HG03575 (cell line): Measurements from ENCODE around the gene ARHGEF19.
"Not testable (repeated sequence)": the region's sequence is repeated elsewhere in the genome, so short reads cannot be mapped to it uniquely, and the experiment has no call there.

Experiments
- ATAC-seq: cut with Tn5 transposase; IDR thresholded peaks from one replicate; pipeline ENCODE4 v1.9.1; 2021; ENCODE audit not compliant: unreplicated experiment, insufficient number of reproducible peaks, low FRiP score; ENCODE audit errors: extremely low read depth

The ARHGEF19 gene

DNA sequence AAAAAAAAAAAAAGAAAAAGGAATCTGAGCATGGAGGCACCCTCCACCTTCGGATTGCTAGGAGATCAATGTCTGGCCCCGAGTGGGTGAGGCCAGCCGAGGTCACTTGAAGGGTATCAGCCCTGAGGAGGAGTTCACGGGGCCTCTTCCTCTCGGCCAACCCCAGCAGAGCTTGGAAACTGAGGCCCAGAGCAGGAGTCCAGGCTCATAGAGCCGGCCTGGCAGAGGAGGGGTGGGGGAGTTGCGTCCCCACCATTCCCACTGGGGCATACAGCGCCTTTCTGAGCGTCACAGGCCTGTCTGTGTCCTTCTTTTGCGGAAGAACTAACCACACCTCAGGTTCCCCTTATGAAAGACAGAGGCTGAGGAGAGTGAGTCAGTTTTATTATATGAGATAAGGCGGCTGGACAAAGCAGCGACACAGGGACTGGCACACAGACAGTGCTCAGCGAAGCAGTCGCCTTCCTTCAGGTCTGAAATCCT, 39.4 kb downstream of the ARHGEF19 start:
- ATAC-seq, result no peak

DNA sequence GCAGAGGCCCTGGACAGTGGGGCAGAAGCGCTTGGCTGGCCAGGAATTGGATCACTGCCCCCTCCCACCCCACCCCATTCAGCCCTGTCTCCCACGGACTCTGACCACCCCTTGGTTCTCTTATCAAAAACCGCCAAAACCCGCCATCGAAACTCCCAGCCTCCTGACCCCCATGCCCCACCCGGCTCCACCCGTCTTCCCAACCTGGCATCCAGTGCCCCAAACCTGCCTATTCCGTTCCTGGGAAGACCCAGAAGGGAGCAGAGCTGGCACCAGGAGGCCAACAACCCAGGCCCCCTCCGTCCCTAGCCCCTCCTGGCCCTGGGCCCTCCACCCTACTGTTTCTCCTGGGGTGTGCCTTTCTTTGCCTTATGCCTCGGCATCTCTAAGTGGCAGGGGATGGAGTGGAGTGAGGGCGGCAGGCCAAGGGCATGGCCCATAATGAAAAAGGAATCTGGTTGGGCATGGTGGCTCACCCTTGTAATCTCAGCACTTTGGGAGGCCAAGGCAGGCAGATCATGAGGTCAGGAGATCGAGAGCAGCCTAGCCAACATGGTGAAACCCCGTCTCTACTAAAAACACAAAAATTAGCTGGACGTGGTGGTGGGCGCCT, 40.1 kb downstream of the ARHGEF19 start:
- no peak for ATAC-seq

DNA sequence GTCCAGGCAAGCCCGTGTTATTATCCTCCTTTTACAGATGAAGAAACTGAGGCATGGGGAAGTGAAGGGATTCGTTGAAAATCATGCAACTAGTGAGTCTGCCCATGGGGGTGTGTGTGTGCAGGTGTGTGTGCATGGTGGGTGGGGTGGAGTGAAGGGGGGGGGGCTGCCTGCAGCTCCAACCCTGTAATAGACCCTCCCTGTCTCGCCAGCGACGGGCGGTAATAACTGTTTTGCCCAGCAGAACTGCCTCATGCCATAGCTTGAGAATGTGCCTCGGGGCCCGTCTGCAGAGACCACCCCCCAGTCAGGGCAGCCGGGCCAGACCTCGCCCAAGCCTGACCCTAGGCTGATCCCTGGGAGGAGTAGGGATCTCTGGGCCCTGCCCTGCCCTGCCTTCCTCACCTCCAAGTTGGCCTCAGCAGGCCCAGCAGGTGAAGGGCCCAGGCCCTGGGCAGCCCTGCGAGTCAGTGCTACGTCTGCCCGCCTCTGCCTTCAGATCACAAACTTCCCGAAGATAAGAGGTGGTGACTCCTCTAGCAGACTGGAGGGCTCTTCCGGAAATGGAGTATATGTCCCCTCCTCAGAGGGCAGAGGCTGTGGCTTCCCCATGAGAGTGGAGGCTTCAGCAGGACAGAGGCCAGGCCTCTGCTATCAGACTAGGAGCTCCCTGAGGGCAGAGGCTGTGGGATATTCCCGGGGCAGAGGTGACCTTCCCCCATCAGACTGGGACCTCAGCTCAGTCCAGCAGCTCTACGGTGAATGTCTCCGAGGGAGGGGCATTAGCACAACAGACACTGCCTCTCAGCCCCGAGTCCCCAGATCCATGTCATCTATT, 40.9 kb downstream of the ARHGEF19 start:
- no peak for ATAC-seq

DNA sequence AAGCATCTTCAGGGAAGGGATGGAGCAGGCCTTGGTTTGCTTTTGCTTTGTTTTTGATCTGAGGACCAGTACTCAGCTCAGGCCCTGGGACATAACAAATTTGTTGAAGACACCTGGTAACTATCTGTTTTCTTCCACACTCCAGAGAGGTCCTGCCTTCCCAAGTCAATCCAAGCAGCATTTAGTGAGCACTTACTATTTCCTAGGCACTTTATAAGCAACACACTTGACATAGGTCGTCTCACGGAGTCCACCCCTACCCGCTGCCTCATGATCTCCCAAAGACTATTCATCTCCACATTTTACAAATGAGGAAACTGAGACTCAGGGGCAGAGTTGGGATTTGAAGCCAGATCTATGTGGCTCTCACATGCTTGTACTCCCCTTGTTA, 42.2 kb downstream of the ARHGEF19 start:
- ATAC-seq, result no peak

DNA sequence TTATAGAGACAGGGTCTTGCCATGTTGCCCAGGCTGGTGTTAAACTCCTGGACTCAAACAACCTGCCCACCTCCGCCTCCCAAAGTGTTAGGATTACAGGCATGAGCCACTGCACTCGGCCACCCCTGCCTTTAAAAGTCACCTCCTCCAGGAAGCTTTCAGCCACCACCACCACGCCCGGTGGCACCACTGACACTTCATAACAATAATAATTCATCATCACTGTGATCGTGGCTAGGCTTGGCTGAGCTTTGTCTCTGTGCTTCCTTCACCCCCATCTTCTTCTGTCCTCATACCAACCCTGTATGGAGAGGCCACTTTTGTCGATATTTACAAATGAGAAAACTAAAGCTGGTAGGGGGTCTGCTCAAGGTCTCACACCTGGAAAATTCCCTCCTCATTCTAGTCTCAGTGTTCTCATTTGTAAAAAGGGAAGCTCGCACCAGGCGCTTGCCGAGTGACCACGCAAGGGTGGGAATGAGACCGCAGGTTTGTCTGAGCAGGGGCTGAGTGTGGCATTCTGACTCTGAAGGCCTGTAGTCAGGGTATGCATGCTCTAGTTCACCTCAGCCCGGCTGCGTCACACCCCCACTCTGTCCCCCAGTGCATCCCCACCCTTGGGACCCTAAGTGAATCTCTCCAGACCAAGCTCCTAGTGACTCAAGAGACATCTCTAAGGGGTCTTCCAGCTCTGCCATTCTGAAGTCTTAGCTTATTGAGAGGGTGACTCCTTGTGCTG, 43.7 kb downstream of the ARHGEF19 start:
- ATAC-seq, result no peak

GRCh38 chr1:16168144-16168495, 44.3 kb downstream of the ARHGEF19 start:
- ATAC-seq, result not testable (repeated sequence)

DNA sequence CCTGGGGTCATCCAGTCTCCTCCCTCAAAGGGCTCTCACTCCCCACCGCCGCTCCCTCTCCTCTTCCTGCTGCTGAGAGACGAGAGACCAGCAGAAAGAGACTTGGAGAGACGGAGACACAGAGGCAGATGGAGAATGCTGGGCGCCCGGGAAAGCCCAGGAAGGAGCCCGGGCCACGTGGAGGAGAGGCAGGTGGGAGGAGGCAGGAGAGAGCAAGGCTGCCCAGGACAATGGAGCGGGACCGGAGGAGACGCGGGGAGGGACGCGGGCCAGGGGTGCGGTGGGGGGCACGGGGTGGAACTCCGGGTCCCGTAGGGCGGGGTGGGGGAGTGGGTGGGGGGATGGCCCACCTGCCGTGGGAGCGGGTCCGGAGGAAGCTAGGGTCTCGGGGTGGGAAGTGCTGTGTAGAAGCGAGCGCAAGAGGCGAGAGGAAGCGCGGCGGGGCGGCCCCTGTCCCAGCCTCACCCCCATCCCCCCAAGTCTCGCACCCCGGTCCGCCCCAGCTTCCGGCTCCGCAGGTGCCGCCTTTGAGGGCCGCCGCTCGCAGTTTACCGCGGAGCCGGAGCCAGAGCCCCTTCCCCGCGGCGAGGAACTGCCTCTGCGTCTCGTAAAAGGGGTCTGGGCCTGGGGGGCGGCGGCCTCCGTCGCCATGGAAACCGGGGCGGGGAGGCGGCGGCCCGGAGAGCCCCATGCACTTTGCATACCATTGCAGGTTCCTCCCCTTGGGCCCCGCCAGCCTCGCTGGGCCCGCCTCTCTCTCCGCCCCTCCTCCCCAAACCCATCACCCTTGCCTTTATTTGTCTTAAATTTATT, 44.9 kb downstream of the ARHGEF19 start:
- ATAC-seq, result no peak

DNA sequence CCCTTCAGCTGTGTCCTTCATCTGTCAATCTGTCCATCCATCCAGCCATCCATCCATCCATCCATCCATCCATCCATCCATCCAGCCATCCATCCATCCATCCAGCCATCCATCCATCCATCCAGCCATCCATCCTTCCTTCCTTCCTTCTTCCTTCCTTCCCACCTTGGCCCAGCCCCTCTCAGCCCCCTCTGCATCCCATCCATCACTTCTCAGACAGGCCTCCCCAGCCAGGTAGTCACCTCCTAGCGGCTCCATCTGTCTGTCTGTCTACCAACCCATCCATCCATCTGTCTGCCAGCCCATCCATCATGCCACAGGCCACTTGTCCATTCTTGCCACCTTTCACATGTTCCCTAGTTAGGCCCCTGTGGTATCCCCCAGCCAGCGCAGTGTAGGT, 46.3 kb downstream of the ARHGEF19 start:
- ATAC-seq, result no peak

DNA sequence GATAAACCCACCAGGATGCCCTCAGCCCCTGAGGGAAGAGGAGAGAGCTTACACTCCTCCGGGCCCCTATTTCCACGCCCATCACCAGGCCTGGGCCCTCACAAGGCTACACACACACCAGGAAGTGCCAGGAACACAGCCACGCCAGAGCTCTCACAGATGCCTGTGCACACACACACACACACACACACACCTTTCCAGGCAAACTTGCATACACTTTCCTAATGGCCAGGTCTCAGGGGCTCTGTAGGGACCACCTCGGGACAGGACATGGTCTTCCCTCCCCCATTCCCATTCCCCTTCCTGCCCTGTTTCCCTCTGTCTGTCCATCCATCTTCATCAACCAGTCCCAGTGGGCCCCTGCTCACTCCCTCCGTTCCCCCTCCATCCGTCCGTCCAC, 46.9 kb downstream of the ARHGEF19 start:
- no peak for ATAC-seq

GRCh38 chr1:16165073-16165364, 47.4 kb downstream of the ARHGEF19 start:
- ATAC-seq, result no peak

- no peak for ATAC-seq
These were observed 48.0 kb downstream of the ARHGEF19 start for GRCh38 chr1:16164213-16165072.

DNA sequence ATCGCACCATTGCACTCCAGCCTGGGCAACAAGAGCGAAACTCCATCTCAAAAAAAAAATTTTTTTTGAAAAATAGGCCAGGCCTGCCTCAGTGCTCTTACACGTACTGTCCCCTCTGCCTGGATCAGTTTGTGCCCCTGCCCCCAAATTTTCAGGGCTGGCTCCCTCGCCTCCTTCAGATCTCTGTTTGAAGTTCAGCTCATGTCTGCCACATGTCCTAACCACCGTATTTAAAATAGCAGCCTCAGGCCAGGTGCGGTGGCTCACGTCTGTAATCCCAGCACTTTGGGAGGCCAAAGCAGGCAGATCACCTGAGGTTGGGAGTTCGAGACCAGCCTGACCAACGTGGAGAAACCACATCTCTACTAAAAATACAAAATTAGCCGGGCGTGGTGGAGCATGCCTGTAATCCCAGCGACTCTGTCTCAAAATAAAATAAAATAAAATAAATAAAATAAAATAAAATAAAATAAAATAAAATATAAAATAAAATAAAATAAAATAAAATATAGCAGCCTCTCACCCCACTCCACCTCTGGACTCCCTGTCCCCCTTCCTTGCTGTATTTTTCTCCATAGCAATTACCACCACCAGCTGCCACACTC, 48.7 kb downstream of the ARHGEF19 start:
- not testable (repeated sequence) for ATAC-seq

DNA sequence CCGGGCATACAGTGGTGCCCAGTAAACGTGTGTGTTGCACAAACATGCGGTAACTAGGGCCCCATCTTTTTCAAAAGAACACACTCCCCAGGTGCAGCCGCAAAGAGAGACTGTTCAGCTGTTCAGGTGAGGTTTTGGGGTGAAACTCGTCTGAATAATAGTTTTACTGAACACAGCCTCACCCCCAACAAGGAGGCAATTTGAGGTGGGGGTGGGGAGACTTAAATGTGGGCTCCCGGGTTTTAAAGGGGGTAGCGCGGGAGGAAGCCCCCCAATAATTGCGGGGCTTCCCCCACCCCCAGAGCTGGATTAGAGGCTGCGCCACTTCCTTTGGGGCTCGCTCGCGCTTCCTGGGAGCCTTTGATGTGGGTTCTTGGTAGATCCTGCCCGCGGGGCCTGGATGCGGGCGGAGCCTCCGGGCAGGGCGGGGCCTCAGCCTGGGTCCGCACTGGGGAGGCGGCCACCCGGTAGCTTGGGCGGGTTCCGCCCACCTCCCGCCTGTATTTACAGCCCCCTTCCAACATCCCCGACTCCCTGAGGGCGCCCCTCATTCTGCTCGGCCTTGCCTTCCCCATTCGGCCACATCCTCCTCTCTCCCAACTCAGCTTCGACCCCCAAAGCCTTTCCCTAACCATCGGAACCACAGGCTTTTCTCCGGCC, 50.2 kb downstream of the ARHGEF19 start:
- no peak for ATAC-seq

DNA sequence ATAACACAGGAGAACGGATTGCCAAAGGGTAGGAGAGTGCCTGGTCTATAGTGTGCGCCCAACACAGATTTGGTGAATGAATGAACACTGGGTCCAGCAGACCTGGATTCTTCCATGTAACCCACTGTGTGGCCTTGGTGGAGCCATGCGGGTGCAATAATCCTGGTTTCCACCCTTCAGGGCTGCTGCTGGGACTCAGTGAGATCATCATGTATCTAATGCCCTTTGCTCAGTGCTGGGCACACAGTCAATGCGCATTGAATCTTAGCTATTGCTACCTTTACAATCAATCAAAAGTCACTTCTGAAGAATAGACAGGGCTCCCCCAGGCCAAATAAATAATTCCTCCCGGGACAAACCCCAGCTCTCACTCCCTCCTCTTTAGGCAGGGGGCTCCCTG, 50.7 kb downstream of the ARHGEF19 start:
- no peak for ATAC-seq

- no peak for ATAC-seq
These were observed 53.2 kb downstream of the ARHGEF19 start for GRCh38 chr1:16158993-16159831.

DNA sequence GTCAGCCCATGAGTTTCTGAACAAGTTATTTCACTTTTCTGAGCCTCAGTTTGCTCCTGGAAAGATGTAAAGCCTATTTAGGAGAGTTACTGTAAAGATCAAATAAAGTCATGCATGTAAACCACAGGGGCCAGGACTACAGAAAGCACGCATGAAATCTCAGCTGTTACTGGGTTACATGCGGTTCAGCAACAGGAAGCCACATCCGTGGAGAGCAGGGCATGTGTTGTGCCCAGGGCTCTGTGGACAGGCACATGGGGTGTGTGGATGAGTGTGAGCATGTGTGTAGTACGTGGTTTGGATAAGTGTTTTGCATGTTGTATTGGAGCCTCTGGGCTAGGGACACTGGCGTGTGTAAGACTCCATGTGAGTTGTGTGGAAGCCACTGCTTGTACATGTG, 54.4 kb downstream of the ARHGEF19 start:
- no peak for ATAC-seq
